Activated T-helper 1 cell treated with anti-CD3 and anti-CD28 coated beads, Interleukin-12 subunit alpha, Interleukin-12 subunit beta, Interleukin-2, Interleukin-4 antibody, amounts not matched to agents 30 ng/mL and 10 ng/mL and 1 ng/mL, durations not matched to agents 14 hours and 24 hours and 36 hours (primary cell): ENCODE results near the gene CADM2. TPM values are rescaled to one million over a fixed set of nuclear protein-coding genes. Genes with fewer than 3 reads are reported as not detected.

ENCODE experiments used
- DNase-seq: peaks from one replicate; pipeline ENCODE4 v3.0.0; 2021; ENCODE audit warnings: low spot score
- H3K27ac Mint-ChIP-seq: one replicate; pipeline ENCODE4 v1.8.0; 2021; ENCODE audit warnings: mild to moderate bottlenecking, mixed read lengths
- H3K27me3 Mint-ChIP-seq: one replicate; pipeline ENCODE4 v1.8.0; 2022; ENCODE audit warnings: mild to moderate bottlenecking, moderate library complexity, mixed read lengths; ENCODE audit not compliant: insufficient read depth
- H3K36me3 Mint-ChIP-seq: one replicate; pipeline ENCODE4 v1.8.0; 2021; ENCODE audit warnings: low read depth, mixed read lengths
- H3K4me1 Mint-ChIP-seq: one replicate; pipeline ENCODE4 v1.8.0; 2021; ENCODE audit warnings: low read depth, mixed read lengths
- H3K4me3 Mint-ChIP-seq: one replicate; pipeline ENCODE4 v1.8.0; 2021; ENCODE audit warnings: mild to moderate bottlenecking, moderate library complexity, mixed read lengths
- H3K9me3 Mint-ChIP-seq: one replicate; pipeline ENCODE4 v1.8.0; 2021; ENCODE audit warnings: mixed read lengths
- intact Hi-C: fragments of 100-400 bp; cut with micrococcal nuclease; formaldehyde crosslinking; loops from one replicate; pipeline ENCODE4 v1.15.1; 2024
- total RNA-seq: library from RNA; stranded (reverse); gene quantifications from 2 replicates; pipeline ENCODE4 v1.2.3, GENCODE V29; 2022

The CADM2 gene
- total RNA-seq, 1 donor from 2014 or later = not detected

GRCh38 chr3:85258819-85259218 lies 300.0 kb downstream of the CADM2 start:
- Mint-ChIP-seq H3K4me3 (no peak overlapping the region), H3K9me3 (no peaks in the 10 kb centered on the region), H3K36me3 (no peaks in the 10 kb centered on the region), H3K27ac (no peak overlapping the region), H3K27me3 (no peaks in the 10 kb centered on the region), H3K4me1 (no peaks in the 10 kb centered on the region)
- no peak for DNase-seq
- intact Hi-C loops = no loop called here

GRCh38 chr3:85259748-85260147 lies 301.0 kb downstream of the CADM2 start:
- H3K9me3 Mint-ChIP-seq = no peaks in the 10 kb centered on the region
- H3K36me3 Mint-ChIP-seq = no peaks in the 10 kb centered on the region
- intact Hi-C loops = no loop called here
- no peaks in the 10 kb centered on the region for H3K4me1 Mint-ChIP-seq
- DNase-seq = no peak
- H3K27me3 Mint-ChIP-seq = no peaks in the 10 kb centered on the region
- H3K27ac Mint-ChIP-seq = no peak overlapping the region
- no peak overlapping the region for H3K4me3 Mint-ChIP-seq

- Mint-ChIP-seq H3K4me1 (no peaks in the 10 kb centered on the region), H3K27ac (no peak overlapping the region), H3K36me3 (no peaks in the 10 kb centered on the region), H3K9me3 (no peaks in the 10 kb centered on the region), H3K27me3 (no peaks in the 10 kb centered on the region), H3K4me3 (no peak overlapping the region)
- no peak for DNase-seq
- intact Hi-C loops = no loop called here
These were observed 305.6 kb downstream of the CADM2 start for GRCh38 chr3:85264381-85264780.

GRCh38 chr3:85270488-85270887 lies 311.7 kb downstream of the CADM2 start:
- Mint-ChIP-seq H3K27ac (no peak overlapping the region), H3K4me3 (no peak overlapping the region), H3K27me3 (no peaks in the 10 kb centered on the region), H3K9me3 (no peaks in the 10 kb centered on the region), H3K36me3 (no peaks in the 10 kb centered on the region), H3K4me1 (no peaks in the 10 kb centered on the region)
- DNase-seq = no peak
- intact Hi-C loops = no loop called here

- Mint-ChIP-seq H3K9me3 (no peaks in the 10 kb centered on the region), H3K27ac (no peak overlapping the region), H3K4me3 (no peak overlapping the region), H3K36me3 (no peaks in the 10 kb centered on the region), H3K4me1 (no peaks in the 10 kb centered on the region), H3K27me3 (no peaks in the 10 kb centered on the region)
- no peak for DNase-seq
- intact Hi-C loops = no loop called here
These were observed 313.1 kb downstream of the CADM2 start for GRCh38 chr3:85271911-85272310.

GRCh38 chr3:85288257-85288656 lies 329.5 kb downstream of the CADM2 start:
- Mint-ChIP-seq H3K36me3 (no peaks in the 10 kb centered on the region), H3K4me3 (no peak overlapping the region), H3K4me1 (no peaks in the 10 kb centered on the region), H3K9me3 (no peaks in the 10 kb centered on the region), H3K27ac (no peak overlapping the region), H3K27me3 (no peaks in the 10 kb centered on the region)
- intact Hi-C loops = no loop called here
- no peak for DNase-seq

- H3K4me3 Mint-ChIP-seq = no peak overlapping the region
- no peaks in the 10 kb centered on the region for H3K4me1 Mint-ChIP-seq
- intact Hi-C loops = no loop called here
These were observed 338.5 kb downstream of the CADM2 start for GRCh38 chr3:85297291-85297690.

GRCh38 chr3:85298032-85298431 lies 339.2 kb downstream of the CADM2 start:
- Mint-ChIP-seq H3K27ac (no peak overlapping the region), H3K9me3 (no peaks in the 10 kb centered on the region)

More at GRCh38 chr3:85297291-85297690, 338.5 kb downstream of the CADM2 start:
- no peak overlapping the region for H3K27ac Mint-ChIP-seq
- no peaks in the 10 kb centered on the region for H3K36me3 Mint-ChIP-seq
- DNase-seq = no peak
- H3K27me3 Mint-ChIP-seq = no peaks in the 10 kb centered on the region
- no peaks in the 10 kb centered on the region for H3K9me3 Mint-ChIP-seq

GRCh38 chr3:85303156-85303555 lies 344.4 kb downstream of the CADM2 start:
- Mint-ChIP-seq H3K27ac (no peak overlapping the region), H3K4me1 (no peaks in the 10 kb centered on the region), H3K4me3 (no peak overlapping the region), H3K27me3 (no peaks in the 10 kb centered on the region), H3K36me3 (no peaks in the 10 kb centered on the region), H3K9me3 (no peaks in the 10 kb centered on the region)
- no peak for DNase-seq
- intact Hi-C loops = no loop called here

More at GRCh38 chr3:85298032-85298431, 339.2 kb downstream of the CADM2 start:
- H3K4me1 Mint-ChIP-seq = no peaks in the 10 kb centered on the region
- DNase-seq = no peak
- H3K27me3 Mint-ChIP-seq = no peaks in the 10 kb centered on the region
- no peaks in the 10 kb centered on the region for H3K36me3 Mint-ChIP-seq
- no peak overlapping the region for H3K4me3 Mint-ChIP-seq
- intact Hi-C loops = no loop called here

- Mint-ChIP-seq H3K36me3 (no peaks in the 10 kb centered on the region), H3K27me3 (no peaks in the 10 kb centered on the region), H3K9me3 (no peaks in the 10 kb centered on the region), H3K4me1 (no peaks in the 10 kb centered on the region), H3K4me3 (no peak overlapping the region), H3K27ac (no peak overlapping the region)
- intact Hi-C loops = no loop called here
- no peak for DNase-seq
These were observed 345.7 kb downstream of the CADM2 start for GRCh38 chr3:85304360-85304964.

GRCh38 chr3:85312331-85312730 lies 353.5 kb downstream of the CADM2 start:
- no peaks in the 10 kb centered on the region for H3K36me3 Mint-ChIP-seq
- no peaks in the 10 kb centered on the region for H3K27me3 Mint-ChIP-seq
- H3K4me1 Mint-ChIP-seq = no peaks in the 10 kb centered on the region
- H3K27ac Mint-ChIP-seq = no peak overlapping the region
- DNase-seq = no peak
- no peak overlapping the region for H3K4me3 Mint-ChIP-seq
- intact Hi-C loops = no loop called here
- no peaks in the 10 kb centered on the region for H3K9me3 Mint-ChIP-seq

GRCh38 chr3:85313380-85313779 lies 354.6 kb downstream of the CADM2 start:
- H3K27ac Mint-ChIP-seq = no peak overlapping the region
- H3K4me3 Mint-ChIP-seq = no peak overlapping the region
- no peaks in the 10 kb centered on the region for H3K27me3 Mint-ChIP-seq
- no peaks in the 10 kb centered on the region for H3K4me1 Mint-ChIP-seq
- no peaks in the 10 kb centered on the region for H3K36me3 Mint-ChIP-seq
- intact Hi-C loops = no loop called here
- no peaks in the 10 kb centered on the region for H3K9me3 Mint-ChIP-seq
- DNase-seq = no peak

- intact Hi-C loops = no loop called here
- no peaks in the 10 kb centered on the region for H3K27me3 Mint-ChIP-seq
- DNase-seq = no peak
- no peaks in the 10 kb centered on the region for H3K36me3 Mint-ChIP-seq
- H3K4me3 Mint-ChIP-seq = no peak overlapping the region
- no peak overlapping the region for H3K27ac Mint-ChIP-seq
- peaks cover 4% of the 10 kb centered on the region for H3K9me3 Mint-ChIP-seq
- H3K4me1 Mint-ChIP-seq = no peaks in the 10 kb centered on the region
These were observed 357.5 kb downstream of the CADM2 start for GRCh38 chr3:85316252-85316651.

- H3K27me3 Mint-ChIP-seq = no peaks in the 10 kb centered on the region
- no peaks in the 10 kb centered on the region for H3K4me1 Mint-ChIP-seq
- H3K36me3 Mint-ChIP-seq = no peaks in the 10 kb centered on the region
- H3K4me3 Mint-ChIP-seq = no peak overlapping the region
- DNase-seq = no peak
- H3K9me3 Mint-ChIP-seq = peaks cover 4% of the 10 kb centered on the region
- intact Hi-C loops = no loop called here
- no peak overlapping the region for H3K27ac Mint-ChIP-seq
These were observed 363.1 kb downstream of the CADM2 start for GRCh38 chr3:85321892-85322291.
